ENCODE measurements around the gene CDK14. TPM values are rescaled to one million over a fixed set of nuclear protein-coding genes. Genes with fewer than 3 reads are reported as not detected.

The CDK14 gene
- total RNA-seq, 1 experiment from 2014 or later: 6.5 TPM

- peak; percentile 52 for DNase-seq (ENCODE audit: low read depth)
Observed at GRCh38 chr7:90596671-90597562, 796 bp downstream of the CDK14 start.

GRCh38 chr7:90597563-90598253, 1.6 kb downstream of the CDK14 start:
- DNase-seq (ENCODE audit: low read depth): no peak

GRCh38 chr7:90599038-90599437, 2.9 kb downstream of the CDK14 start:
- no peak for DNase-seq (ENCODE audit: low read depth)

- DNase-seq (ENCODE audit: low read depth): no peak
Observed at GRCh38 chr7:90599892-90600555, 3.9 kb downstream of the CDK14 start.

GRCh38 chr7:90602303-90602702, 6.2 kb downstream of the CDK14 start:
- no peak for DNase-seq (ENCODE audit: low read depth)

- no peak for DNase-seq (ENCODE audit: low read depth)
Observed at GRCh38 chr7:90603346-90603745, 7.2 kb downstream of the CDK14 start.

GRCh38 chr7:90604383-90604782, 8.3 kb downstream of the CDK14 start:
- no peak for DNase-seq (ENCODE audit: low read depth)

- DNase-seq (ENCODE audit: low read depth): no peak
Observed at GRCh38 chr7:90605055-90605454, 8.9 kb downstream of the CDK14 start.

- no peak for DNase-seq (ENCODE audit: low read depth)
Observed at GRCh38 chr7:90607196-90607595, 11.1 kb downstream of the CDK14 start.

GRCh38 chr7:90610105-90610504, 14.0 kb downstream of the CDK14 start:
- no peak for DNase-seq (ENCODE audit: low read depth)

- DNase-seq (ENCODE audit: low read depth): no peak
Observed at GRCh38 chr7:90611115-90611514, 15.0 kb downstream of the CDK14 start.

- peak; percentile 50 for DNase-seq (ENCODE audit: low read depth)
Observed at GRCh38 chr7:90613088-90613498, 17.0 kb downstream of the CDK14 start.

- DNase-seq (ENCODE audit: low read depth): no peak
Observed at GRCh38 chr7:90617442-90617841, 21.3 kb downstream of the CDK14 start.

- no peak for DNase-seq (ENCODE audit: low read depth)
Observed at GRCh38 chr7:90618876-90619275, 22.8 kb downstream of the CDK14 start.

GRCh38 chr7:90621125-90621746, 25.1 kb downstream of the CDK14 start:
- no peak for DNase-seq (ENCODE audit: low read depth)

- no peak for DNase-seq (ENCODE audit: low read depth)
Observed at GRCh38 chr7:90621747-90622140, 25.6 kb downstream of the CDK14 start.

GRCh38 chr7:90622670-90623069, 26.5 kb downstream of the CDK14 start:
- no peak for DNase-seq (ENCODE audit: low read depth)

- DNase-seq (ENCODE audit: low read depth): peak; percentile 18
Observed at GRCh38 chr7:90624225-90624911, 28.2 kb downstream of the CDK14 start.

- DNase-seq (ENCODE audit: low read depth): no peak
Observed at GRCh38 chr7:90625051-90625450, 28.9 kb downstream of the CDK14 start.

- peak; percentile 40 for DNase-seq (ENCODE audit: low read depth)
Observed at GRCh38 chr7:90625562-90625961, 29.4 kb downstream of the CDK14 start.

GRCh38 chr7:90626013-90626412, 29.9 kb downstream of the CDK14 start:
- peak; percentile 52 for DNase-seq (ENCODE audit: low read depth)

Measured in M059J (cell line).